Activated T-cell treated with anti-CD3 and anti-CD28 coated beads, Interleukin-2, amount 50 U/mL, for 4 hours (primary cell): ENCODE measurements around the gene CFAP206. TPM values are rescaled to one million over a fixed set of nuclear protein-coding genes. Genes with fewer than 3 reads are reported as not detected.

Experiments
- ATAC-seq, 2 donors: fragments of 200-7000 bp; cut with Tn5 transposase; one replicate each; pipeline ENCODE4 v1.10.0; 2021
- DNase-seq: peaks from one replicate; pipeline ENCODE4 v3.0.0-alpha.2; 2020
- H3K27me3 Mint-ChIP-seq: one replicate; pipeline ENCODE4 v1.8.0; 2021; ENCODE audit warnings: low read depth, mixed read lengths
- H3K36me3 Mint-ChIP-seq: one replicate; pipeline ENCODE4 v1.8.0; 2022; ENCODE audit warnings: mixed read lengths; ENCODE audit not compliant: insufficient read depth
- H3K4me1 Mint-ChIP-seq: one replicate; pipeline ENCODE4 v1.8.0; 2021; ENCODE audit warnings: low read depth, mixed read lengths
- H3K4me3 Mint-ChIP-seq: one replicate; pipeline ENCODE4 v1.8.0; 2021; ENCODE audit warnings: mild to moderate bottlenecking, moderate library complexity, mixed read lengths
- H3K9me3 Mint-ChIP-seq: one replicate; pipeline ENCODE4 v1.8.0; 2021; ENCODE audit warnings: mixed read lengths
- total RNA-seq, 3 donors: library from RNA; stranded (reverse); gene quantifications; one replicate each; pipeline ENCODE4 v1.2.1, GENCODE V29; 2021

The CFAP206 gene
- total RNA-seq: not detected

GRCh38 chr6:87407901-87408720 is at the start of gene CFAP206:
TSS of gene CFAP206 (plus strand) at chr6:87407972. CDS start at chr6:87409840, 1,868 bp downstream.
- Mint-ChIP-seq H3K27me3 (peaks cover 13% of the 10 kb centered on the region), H3K4me1 (peaks cover 3% of the 10 kb centered on the region), H3K4me3 (peak within 1 kb of the TSS; percentile 86), H3K9me3 (no peaks in the 10 kb centered on the region), H3K36me3 (no peaks in the 10 kb centered on the region)
- DNase-seq: peak; percentile 72
- peak; percentile 86 to 88 for ATAC-seq

GRCh38 chr6:87364602-87365252 is 43.0 kb upstream of the CFAP206 start:
- no peak overlapping the region for H3K4me3 Mint-ChIP-seq
- peaks cover 7% of the 10 kb centered on the region for H3K9me3 Mint-ChIP-seq
- H3K27me3 Mint-ChIP-seq: no peaks in the 10 kb centered on the region
- H3K36me3 Mint-ChIP-seq: peaks cover 13% of the 10 kb centered on the region
- DNase-seq (no peak), ATAC-seq (no peak)
- no peaks in the 10 kb centered on the region for H3K4me1 Mint-ChIP-seq

- DNase-seq: no peak
- Mint-ChIP-seq H3K4me1 (no peaks in the 10 kb centered on the region), H3K36me3 (peaks cover 11% of the 10 kb centered on the region)
These were observed 41.5 kb upstream of the CFAP206 start for GRCh38 chr6:87366072-87366827.

GRCh38 chr6:87366899-87367298 is 40.9 kb upstream of the CFAP206 start:
- peaks cover 11% of the 10 kb centered on the region for H3K36me3 Mint-ChIP-seq
- no peak overlapping the region for H3K4me3 Mint-ChIP-seq
- no peaks in the 10 kb centered on the region for H3K4me1 Mint-ChIP-seq
- no peak for ATAC-seq
- DNase-seq: no peak
- no peaks in the 10 kb centered on the region for H3K27me3 Mint-ChIP-seq
- peaks cover 7% of the 10 kb centered on the region for H3K9me3 Mint-ChIP-seq

More at GRCh38 chr6:87366072-87366827, 41.5 kb upstream of the CFAP206 start:
- Mint-ChIP-seq H3K4me3 (no peak overlapping the region), H3K27me3 (no peaks in the 10 kb centered on the region), H3K9me3 (peaks cover 7% of the 10 kb centered on the region)
- ATAC-seq: no peak

- no peak overlapping the region for H3K4me3 Mint-ChIP-seq
- peaks cover 1% of the 10 kb centered on the region for H3K36me3 Mint-ChIP-seq
- DNase-seq: no peak
- no peak for ATAC-seq
- no peaks in the 10 kb centered on the region for H3K4me1 Mint-ChIP-seq
- no peaks in the 10 kb centered on the region for H3K27me3 Mint-ChIP-seq
- H3K9me3 Mint-ChIP-seq: no peaks in the 10 kb centered on the region
These were observed 34.4 kb upstream of the CFAP206 start for GRCh38 chr6:87373377-87373776.

GRCh38 chr6:87375315-87375714 is 32.5 kb upstream of the CFAP206 start:
- H3K9me3 Mint-ChIP-seq: no peaks in the 10 kb centered on the region
- H3K36me3 Mint-ChIP-seq: peaks cover 1% of the 10 kb centered on the region
- no peaks in the 10 kb centered on the region for H3K4me1 Mint-ChIP-seq
- ATAC-seq (no peak), DNase-seq (no peak)
- no peak overlapping the region for H3K4me3 Mint-ChIP-seq
- no peaks in the 10 kb centered on the region for H3K27me3 Mint-ChIP-seq

- no peaks in the 10 kb centered on the region for H3K27me3 Mint-ChIP-seq
- no peaks in the 10 kb centered on the region for H3K9me3 Mint-ChIP-seq
- peaks cover 1% of the 10 kb centered on the region for H3K36me3 Mint-ChIP-seq
- DNase-seq (no peak), ATAC-seq (no peak)
- no peaks in the 10 kb centered on the region for H3K4me1 Mint-ChIP-seq
- H3K4me3 Mint-ChIP-seq: no peak overlapping the region
These were observed 31.1 kb upstream of the CFAP206 start for GRCh38 chr6:87376643-87377042.

- no peaks in the 10 kb centered on the region for H3K27me3 Mint-ChIP-seq
- DNase-seq (no peak), ATAC-seq (no peak)
- H3K9me3 Mint-ChIP-seq: no peaks in the 10 kb centered on the region
- no peak overlapping the region for H3K4me3 Mint-ChIP-seq
- H3K36me3 Mint-ChIP-seq: peaks cover 1% of the 10 kb centered on the region
- no peaks in the 10 kb centered on the region for H3K4me1 Mint-ChIP-seq
These were observed 28.8 kb upstream of the CFAP206 start for GRCh38 chr6:87378947-87379346.

- ATAC-seq (no peak), DNase-seq (no peak)
- H3K4me1 Mint-ChIP-seq: no peaks in the 10 kb centered on the region
- no peaks in the 10 kb centered on the region for H3K9me3 Mint-ChIP-seq
- no peaks in the 10 kb centered on the region for H3K36me3 Mint-ChIP-seq
- H3K27me3 Mint-ChIP-seq: no peaks in the 10 kb centered on the region
- no peak overlapping the region for H3K4me3 Mint-ChIP-seq
These were observed 24.9 kb upstream of the CFAP206 start for GRCh38 chr6:87382861-87383260.

- Mint-ChIP-seq H3K4me1 (no peaks in the 10 kb centered on the region), H3K36me3 (no peaks in the 10 kb centered on the region), H3K9me3 (no peaks in the 10 kb centered on the region), H3K27me3 (no peaks in the 10 kb centered on the region), H3K4me3 (no peak overlapping the region)
- ATAC-seq: no peak
- no peak for DNase-seq
These were observed 23.7 kb upstream of the CFAP206 start for GRCh38 chr6:87384038-87384437.

GRCh38 chr6:87384449-87384848 is 23.3 kb upstream of the CFAP206 start:
- H3K4me1 Mint-ChIP-seq: no peaks in the 10 kb centered on the region
- no peaks in the 10 kb centered on the region for H3K27me3 Mint-ChIP-seq
- H3K36me3 Mint-ChIP-seq: no peaks in the 10 kb centered on the region
- DNase-seq: no peak
- no peaks in the 10 kb centered on the region for H3K9me3 Mint-ChIP-seq
- no peak for ATAC-seq
- H3K4me3 Mint-ChIP-seq: no peak overlapping the region

- DNase-seq: no peak
- Mint-ChIP-seq H3K4me3 (no peak overlapping the region), H3K4me1 (peaks cover 2% of the 10 kb centered on the region), H3K27me3 (no peaks in the 10 kb centered on the region), H3K36me3 (no peaks in the 10 kb centered on the region), H3K9me3 (no peaks in the 10 kb centered on the region)
- ATAC-seq: no peak
These were observed 16.4 kb upstream of the CFAP206 start for GRCh38 chr6:87391334-87391733.

- Mint-ChIP-seq H3K36me3 (peaks cover 2% of the 10 kb centered on the region), H3K27me3 (no peaks in the 10 kb centered on the region), H3K9me3 (no peaks in the 10 kb centered on the region), H3K4me1 (peaks cover 2% of the 10 kb centered on the region), H3K4me3 (no peak overlapping the region)
- peak; percentile 88 to 90 for ATAC-seq
- DNase-seq: peak; percentile 11
These were observed 14.6 kb upstream of the CFAP206 start for GRCh38 chr6:87393026-87393622.

- H3K36me3 Mint-ChIP-seq: peaks cover 2% of the 10 kb centered on the region
- peaks cover 2% of the 10 kb centered on the region for H3K4me1 Mint-ChIP-seq
- H3K9me3 Mint-ChIP-seq: no peaks in the 10 kb centered on the region
- no peak overlapping the region for H3K4me3 Mint-ChIP-seq
- H3K27me3 Mint-ChIP-seq: no peaks in the 10 kb centered on the region
- ATAC-seq: no peak
- DNase-seq: no peak
These were observed 12.3 kb upstream of the CFAP206 start for GRCh38 chr6:87395431-87395830.
